Esophagus muscularis mucosa (tissue), 4 donors: Measurements from ENCODE around the gene NRIP1. TPM values are rescaled to one million over a fixed set of nuclear protein-coding genes. Genes with fewer than 3 reads are reported as not detected.

Source experiments
- DNase-seq: peaks from one replicate; pipeline ENCODE4 v3.0.0-alpha.2; 2017; ENCODE audit errors: extremely low spot score
- H3K27ac ChIP-seq, 4 donors: fragments of 200-600 bp; sonication (generic); replicated peaks in 1 of 4; 1 replicate in 3 of 4; 2 replicates in 1 of 4; pipeline ENCODE4 v1.5.1; 2016 to 2019; ENCODE audit warnings: mild to moderate bottlenecking in 1 of 4
- H3K27me3 ChIP-seq, 4 donors: fragments of 200-600 bp; sonication (generic); one replicate each; pipeline versions ENCODE4 v1.5.1 to v1.6.0; 2016 to 2019
- H3K36me3 ChIP-seq, 4 donors: fragments of 200-600 bp; sonication (generic); one replicate each; pipeline ENCODE4 v1.5.1; 2016 to 2019
- H3K4me1 ChIP-seq, 4 donors: fragments of 200-600 bp; sonication (generic); one replicate each; pipeline ENCODE4 v1.5.1; 2016 to 2019
- H3K4me3 ChIP-seq, 4 donors: fragments of 200-600 bp; sonication (generic); 1 replicate in 2 of 4; 2 replicates in 2 of 4; pipeline ENCODE4 v1.5.1; 2016 to 2019; ENCODE audit warnings: mild to moderate bottlenecking in 4 of 4, moderate library complexity in 1 of 4
- H3K9me3 ChIP-seq, 4 donors: fragments of 200-600 bp; sonication (generic); 1 replicate in 3 of 4; 2 replicates in 1 of 4; pipeline ENCODE4 v1.5.1; 2016 to 2019
- EP300 ChIP-seq: sonication (generic); formaldehyde crosslinking; IDR thresholded peaks from one replicate; pipeline ENCODE4 v1.6.1; 2017; ENCODE audit warnings: antibody characterized with exemption
- POLR2A ChIP-seq: fragments of 450-650 bp; IDR thresholded peaks from one replicate; pipeline ENCODE4 v1.6.1; 2017; ENCODE audit warnings: antibody characterized with exemption, moderate library complexity, mild to moderate bottlenecking, low read depth
- POLR2AphosphoS5 ChIP-seq, 2 donors: sonication (generic); formaldehyde crosslinking; IDR thresholded peaks; one replicate each; pipeline ENCODE4 v1.6.1; 2017; ENCODE audit warnings: antibody characterized with exemption in 2 of 2
- WGBS: methylation state at CpG from one replicate; pipeline ENCODE4 v1.1.5; 2018; 5-methylcytosine and 5-hydroxymethylcytosine counted together
- intact Hi-C: fragments of 100-400 bp; cut with DNase I; formaldehyde crosslinking; loops from one replicate; pipeline ENCODE4 v1.15.1; 2023
- total RNA-seq, 4 donors: library from RNA; depleted of rRNA; stranded (reverse); fragments of >200 nt; gene quantifications; one replicate each; pipeline versions ENCODE4 v1.1.0 to v1.2.1, GENCODE V29; 2016
- TF ChIP-seq, protein P1 (sequence below), 3 experiments: fragments of 200-600 bp in 2 of 3; fragments of 450-650 bp in 1 of 3; sonication (generic) in 2 of 3; IDR thresholded peaks; one replicate each; pipeline ENCODE4 v1.5.1; 2017 to 2019; ENCODE audit warnings: antibody characterized with exemption in 3 of 3, mild to moderate bottlenecking in 2 of 3, moderate library complexity in 1 of 3

The NRIP1 gene
- total RNA-seq, 4 donors from 2014 or later: 21.7 to 33.3 (median 28.5) TPM

DNA sequence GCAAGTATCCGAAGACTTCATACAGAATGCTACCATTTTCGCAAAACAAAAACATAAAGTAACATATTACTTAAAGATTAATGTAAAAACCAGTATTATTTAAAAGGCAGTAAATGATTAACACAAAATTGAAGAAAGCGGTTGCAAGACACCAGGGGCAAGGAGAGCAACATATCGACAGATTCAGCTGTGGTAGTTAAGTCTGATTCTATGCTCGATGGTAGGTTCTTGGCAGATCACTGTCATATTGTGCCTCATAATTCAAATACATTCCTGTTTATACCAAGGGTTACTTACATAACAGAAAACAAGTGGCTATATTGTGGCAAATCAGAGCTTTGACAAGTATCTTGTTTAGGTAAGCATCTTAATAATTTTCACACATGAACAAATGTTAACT is 37.7 kb downstream of the NRIP1 start:
- H3K27ac ChIP-seq: no peak overlapping the region
- 89% methylated on average over 5 of the region's 5 CpGs for WGBS
- no peak for TF ChIP-seq POLR2A
- no peak for TF ChIP-seq POLR2AphosphoS5 (IDR thresholded peaks at IDR 0.05)
- TF ChIP-seq, protein P1, sequence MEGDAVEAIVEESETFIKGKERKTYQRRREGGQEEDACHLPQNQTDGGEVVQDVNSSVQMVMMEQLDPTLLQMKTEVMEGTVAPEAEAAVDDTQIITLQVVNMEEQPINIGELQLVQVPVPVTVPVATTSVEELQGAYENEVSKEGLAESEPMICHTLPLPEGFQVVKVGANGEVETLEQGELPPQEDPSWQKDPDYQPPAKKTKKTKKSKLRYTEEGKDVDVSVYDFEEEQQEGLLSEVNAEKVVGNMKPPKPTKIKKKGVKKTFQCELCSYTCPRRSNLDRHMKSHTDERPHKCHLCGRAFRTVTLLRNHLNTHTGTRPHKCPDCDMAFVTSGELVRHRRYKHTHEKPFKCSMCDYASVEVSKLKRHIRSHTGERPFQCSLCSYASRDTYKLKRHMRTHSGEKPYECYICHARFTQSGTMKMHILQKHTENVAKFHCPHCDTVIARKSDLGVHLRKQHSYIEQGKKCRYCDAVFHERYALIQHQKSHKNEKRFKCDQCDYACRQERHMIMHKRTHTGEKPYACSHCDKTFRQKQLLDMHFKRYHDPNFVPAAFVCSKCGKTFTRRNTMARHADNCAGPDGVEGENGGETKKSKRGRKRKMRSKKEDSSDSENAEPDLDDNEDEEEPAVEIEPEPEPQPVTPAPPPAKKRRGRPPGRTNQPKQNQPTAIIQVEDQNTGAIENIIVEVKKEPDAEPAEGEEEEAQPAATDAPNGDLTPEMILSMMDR (IDR thresholded peaks at IDR 0.05): no peak
- TF ChIP-seq EP300: no peak
- H3K4me3 ChIP-seq: no peak overlapping the region
- DNase-seq: no peak
- H3K27me3 ChIP-seq: no peaks in the 10 kb centered on the region
- intact Hi-C loops: no loop called here
- peaks cover 0 to 32% (median 20%) of the 10 kb centered on the region in 4 donors for H3K4me1 ChIP-seq
- no peaks in the 10 kb centered on the region for H3K36me3 ChIP-seq
- H3K9me3 ChIP-seq: no peaks in the 10 kb centered on the region

DNA sequence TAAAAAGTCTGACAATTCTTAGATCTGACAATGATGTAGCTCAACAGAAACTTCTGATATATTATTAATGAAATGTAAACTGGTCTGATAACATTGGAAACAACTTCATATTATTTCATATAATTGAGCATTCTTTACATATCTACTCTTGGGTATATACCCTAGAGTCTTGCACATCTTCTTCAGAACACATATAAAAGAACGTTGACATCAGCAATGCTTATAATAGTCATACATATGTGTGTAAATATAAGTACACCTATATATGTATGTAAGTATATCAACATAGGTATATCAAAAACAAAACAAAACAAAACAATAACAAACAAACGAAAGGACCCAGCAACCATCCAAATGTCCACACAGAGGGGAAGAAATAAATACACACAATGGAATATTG is 38.4 kb downstream of the NRIP1 start:
- no peak overlapping the region for H3K4me3 ChIP-seq
- H3K27me3 ChIP-seq: no peaks in the 10 kb centered on the region
- TF ChIP-seq EP300 (no peak), POLR2A (no peak), POLR2AphosphoS5 (IDR thresholded peaks at IDR 0.05) (no peak)
- TF ChIP-seq, protein P1 (IDR thresholded peaks at IDR 0.05): no peak
- intact Hi-C loops: no loop called here
- DNase-seq: no peak
- H3K4me1 ChIP-seq: peaks cover 0 to 32% (median 18%) of the 10 kb centered on the region in 4 donors
- no peak overlapping the region for H3K27ac ChIP-seq
- WGBS: 85% methylated on average over 2 of the region's 2 CpGs
- no peaks in the 10 kb centered on the region for H3K9me3 ChIP-seq
- H3K36me3 ChIP-seq: no peaks in the 10 kb centered on the region

DNA sequence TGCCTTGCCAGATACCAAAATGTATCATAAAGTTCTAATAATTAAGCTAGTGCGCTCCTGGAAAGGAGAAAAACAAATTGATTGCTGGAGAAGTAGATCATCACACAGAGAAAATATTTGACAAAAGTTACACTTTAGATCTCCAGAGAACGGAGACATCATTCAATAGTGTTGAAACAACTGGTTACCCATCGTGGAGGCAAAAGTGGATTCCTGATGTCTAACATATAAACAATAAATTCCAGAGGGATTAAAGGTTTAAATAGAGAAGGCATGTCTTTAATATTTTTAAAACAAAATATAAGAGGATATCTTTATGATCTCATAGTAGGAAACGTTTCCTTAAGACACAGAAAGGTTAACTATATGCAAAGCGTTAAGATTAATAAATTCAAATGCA is 41.0 kb downstream of the NRIP1 start:
- 39% methylated on average over 5 of the region's 5 CpGs for WGBS
- TF ChIP-seq, protein P1 (IDR thresholded peaks at IDR 0.05): no peak
- no peak for TF ChIP-seq POLR2AphosphoS5 (IDR thresholded peaks at IDR 0.05)
- no peak for TF ChIP-seq POLR2A
- no peak for TF ChIP-seq EP300
- peaks cover 0 to 32% (median 19%) of the 10 kb centered on the region in 4 donors for H3K4me1 ChIP-seq

DNA sequence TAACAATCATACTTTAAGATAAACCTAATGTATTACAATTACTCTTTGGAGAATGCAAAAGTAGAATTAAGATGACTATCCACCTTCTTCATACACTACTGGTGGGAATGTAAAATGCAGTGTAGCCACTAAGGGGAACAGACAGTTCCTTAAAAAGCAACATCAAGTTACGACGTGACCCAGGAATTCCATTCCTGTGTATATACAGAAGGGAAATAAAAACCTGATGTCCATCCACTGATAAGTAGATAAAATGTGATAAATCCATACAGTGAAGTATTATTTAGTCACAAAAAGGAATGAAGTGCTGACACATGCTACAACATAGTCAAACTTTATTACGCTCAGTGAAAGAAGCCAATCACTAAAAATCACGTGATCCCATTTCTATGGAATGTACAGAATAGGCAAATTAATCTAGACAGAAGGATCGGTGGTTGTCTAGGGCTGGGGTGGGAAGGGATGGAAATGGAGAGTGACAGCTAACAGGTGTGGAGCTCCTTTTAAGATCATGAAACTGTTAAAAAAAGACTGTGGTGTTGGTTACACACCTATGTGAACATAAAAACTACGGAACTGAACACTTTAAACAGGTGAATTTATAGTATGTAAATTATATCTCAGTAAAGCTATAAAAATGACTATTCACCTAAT is 42.1 kb downstream of the NRIP1 start:
- no peak for DNase-seq
- intact Hi-C loops: no loop called here
- H3K4me3 ChIP-seq: no peak overlapping the region
- peaks cover 0 to 35% (median 22%) of the 10 kb centered on the region in 4 donors for H3K4me1 ChIP-seq
- 74% methylated on average over 6 of the region's 6 CpGs for WGBS
- H3K27me3 ChIP-seq: no peaks in the 10 kb centered on the region
- no peaks in the 10 kb centered on the region for H3K36me3 ChIP-seq
- TF ChIP-seq EP300: no peak
- TF ChIP-seq, protein P1 (IDR thresholded peaks at IDR 0.05): peak in 1 of 3 experiments; percentile 25
- H3K9me3 ChIP-seq: no peaks in the 10 kb centered on the region
- no peak overlapping the region for H3K27ac ChIP-seq

More for the DNA sequence above, 41.0 kb downstream of the NRIP1 start:
- intact Hi-C loops: no loop called here
- DNase-seq: no peak
- H3K9me3 ChIP-seq: no peaks in the 10 kb centered on the region
- H3K4me3 ChIP-seq: no peak overlapping the region
- H3K27ac ChIP-seq: peak overlapping the region in 2 of 4 donors; percentile 6 to 23
- H3K36me3 ChIP-seq: no peaks in the 10 kb centered on the region
- H3K27me3 ChIP-seq: no peaks in the 10 kb centered on the region

DNA sequence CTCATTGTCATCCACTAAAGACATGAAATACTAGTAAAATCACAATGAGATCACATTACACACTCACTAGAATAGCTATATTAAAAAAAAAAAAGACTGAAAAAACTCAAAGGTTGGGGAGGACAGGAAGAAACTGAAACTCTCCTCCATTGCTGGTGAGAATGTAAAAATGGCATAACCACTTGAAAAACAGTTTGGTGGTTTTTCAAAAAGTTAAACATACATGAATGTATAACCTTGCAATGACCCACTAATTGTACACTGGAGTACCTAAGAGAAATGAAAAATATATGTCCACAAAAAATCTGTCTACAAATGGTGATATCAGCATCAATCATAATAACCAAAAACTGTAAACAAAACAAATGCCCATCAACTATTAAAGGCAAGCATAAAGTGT is 44.0 kb downstream of the NRIP1 start:
- TF ChIP-seq POLR2A (no peak), EP300 (no peak), POLR2AphosphoS5 (IDR thresholded peaks at IDR 0.05) (no peak)
- TF ChIP-seq, protein P1 (IDR thresholded peaks at IDR 0.05): no peak
- Histone ChIP-seq H3K4me1 (peaks cover 0 to 27% (median 19%) of the 10 kb centered on the region in 4 donors), H3K4me3 (no peak overlapping the region), H3K9me3 (no peaks in the 10 kb centered on the region), H3K27me3 (no peaks in the 10 kb centered on the region), H3K36me3 (no peaks in the 10 kb centered on the region), H3K27ac (no peak overlapping the region)
- no peak for DNase-seq
- intact Hi-C loops: no loop called here
